PC-3 (cell line): ENCODE data around the gene CSF2RB. TPM values are rescaled to one million over a fixed set of nuclear protein-coding genes. Genes with fewer than 3 reads are reported as not detected.

Source experiments
- ATAC-seq: fragments of 200-7000 bp; cut with Tn5 transposase; 2 replicates; pipeline ENCODE4 v1.9.1; 2020; ENCODE audit warnings: mild to moderate bottlenecking, moderate library complexity
- BruUV-seq: library from RNA; stranded (reverse); fragments of 400-500 nt; replicated peaks from 2 replicates; lab custom pipeline; 2021; lab: Mats Ljungman, UMichigan
- CTCF ChIA-PET: fragments of 300-600 bp; sonication (Branson Sonifier 250); formaldehyde crosslinking; loops from one replicate; lab custom pipeline; 2022; ENCODE audit warnings: antibody characterized with exemption; lab: Charles Lee
- POLR2A ChIA-PET: fragments of 300-600 bp; sonication (Branson Sonifier 250); formaldehyde crosslinking; loops from one replicate; lab custom pipeline; 2022; ENCODE audit warnings: antibody characterized with exemption; ENCODE audit not compliant: unreplicated experiment; lab: Charles Lee
- DNase-seq: peaks from one replicate; pipeline ENCODE4 v3.0.0-alpha.2; 2015
- H2AFZ ChIP-seq: fragments of 300-600 bp; sonication (generic); 2 replicates; pipeline ENCODE4 v1.6.0; 2016; ENCODE audit warnings: antibody characterized with exemption, low read length
- H3F3A ChIP-seq: fragments of 300-600 bp; sonication (generic); one replicate; pipeline ENCODE4 v1.6.0; 2017; ENCODE audit warnings: antibody characterized with exemption, low read length, control low read depth, mild to moderate bottlenecking; ENCODE audit not compliant: unreplicated experiment
- H3K27ac ChIP-seq: fragments of 300-600 bp; sonication (generic); 2 replicates; pipeline ENCODE4 v1.5.1; 2016; ENCODE audit warnings: mild to moderate bottlenecking, low read length
- H3K27me3 ChIP-seq: fragments of 300-600 bp; sonication (generic); 2 replicates; pipeline ENCODE4 v1.6.1; 2016; ENCODE audit warnings: low read length, mixed read lengths
- H3K36me3 ChIP-seq: fragments of 300-600 bp; sonication (generic); 2 replicates; pipeline ENCODE4 v1.6.1; 2016; ENCODE audit warnings: low read depth, mixed run types, low read length, mixed read lengths
- H3K4me1 ChIP-seq: fragments of 300-600 bp; sonication (generic); 2 replicates; pipeline ENCODE4 v1.5.1; 2016; ENCODE audit warnings: low read length; ENCODE audit not compliant: insufficient read depth
- H3K4me2 ChIP-seq: fragments of 300-600 bp; sonication (generic); 2 replicates; pipeline ENCODE4 v1.6.0; 2016; ENCODE audit warnings: low read length
- H3K4me3 ChIP-seq: fragments of 300-600 bp; sonication (generic); 2 replicates; pipeline ENCODE4 v1.5.1; 2016; ENCODE audit warnings: mild to moderate bottlenecking, low read length, mixed read lengths
- H3K79me2 ChIP-seq: fragments of 300-600 bp; sonication (generic); 2 replicates; pipeline ENCODE4 v1.6.1; 2017; ENCODE audit warnings: low read length, mixed read lengths
- H3K9ac ChIP-seq: fragments of 300-600 bp; sonication (generic); 2 replicates; pipeline ENCODE4 v1.6.0; 2016; ENCODE audit warnings: mild to moderate bottlenecking, low read length
- H3K9me2 ChIP-seq: fragments of 300-600 bp; sonication (generic); replicated peaks from 2 replicates; pipeline ENCODE4 v1.6.1; 2016; ENCODE audit warnings: mixed run types, low read length, mixed read lengths
- H3K9me3 ChIP-seq: fragments of 300-600 bp; sonication (generic); 2 replicates; pipeline ENCODE4 v1.6.1; 2016; ENCODE audit warnings: low read length, mixed read lengths
- H4K20me1 ChIP-seq: fragments of 300-600 bp; sonication (generic); 2 replicates; pipeline ENCODE4 v1.6.1; 2016; ENCODE audit warnings: low read length, mixed read lengths
- CTCF ChIP-seq: fragments of 300-600 bp; sonication (generic); conservative IDR thresholded peaks from 2 replicates; pipeline ENCODE4 v1.5.1; 2017; ENCODE audit warnings: antibody characterized with exemption, low read depth, mild to moderate bottlenecking, low read length
- EZH2 ChIP-seq: fragments of 300-600 bp; sonication (generic); IDR thresholded peaks from one replicate; pipeline ENCODE4 v1.6.1; 2017; ENCODE audit warnings: antibody characterized with exemption, mild to moderate bottlenecking, low read length; ENCODE audit not compliant: unreplicated experiment
- EZH2phosphoT487 ChIP-seq: fragments of 300-600 bp; sonication (generic); IDR thresholded peaks from 2 replicates; pipeline ENCODE4 v1.6.1; 2018; ENCODE audit warnings: mild to moderate bottlenecking, antibody characterized with exemption, low read length, borderline replicate concordance
- intact Hi-C: fragments of 100-400 bp; cut with micrococcal nuclease; formaldehyde crosslinking; loops from 2 replicates; pipeline ENCODE4 v1.9.0; 2023
- total RNA-seq: library from RNA; depleted of rRNA; stranded (reverse); fragments of >200 nt; gene quantifications from 2 replicates; pipeline ENCODE4 v1.2.3, GENCODE V29; 2014

Gene CSF2RB
- total RNA-seq, 1 experiment from 2014 or later: not detected

- Histone ChIP-seq H3K4me1 (peaks cover 31% of the 10 kb centered on the region), H3F3A (no peaks in the 10 kb centered on the region), H2AFZ (no peak overlapping the region), H3K4me2 (peak overlapping the region; percentile 59; the same call in 1 of the 2 replicates), H3K9me3 (no peaks in the 10 kb centered on the region), H3K79me2 (no peaks in the 10 kb centered on the region), H3K4me3 (no peak overlapping the region), H3K27me3 (no peaks in the 10 kb centered on the region), H3K27ac (no peak overlapping the region), H4K20me1 (no peaks in the 10 kb centered on the region), H3K9ac (no peak overlapping the region), H3K36me3 (no peaks in the 10 kb centered on the region), H3K9me2 (no peaks in the 10 kb centered on the region)
- ATAC-seq (no peak), DNase-seq (no peak)
- ChIA-PET CTCF (no interaction called here), POLR2A (no interaction called here)
- TF ChIP-seq EZH2 (no peak), CTCF (no peak), EZH2phosphoT487 (no peak)
- intact Hi-C loops: no loop called here
- BruUV-seq: no TSS peak
These were observed 41.3 kb upstream of the CSF2RB start for GRCh38 chr22:36872084-36872483.

- DNase-seq (no peak), ATAC-seq (no peak)
- TF ChIP-seq EZH2: no peak
- no peak for TF ChIP-seq EZH2phosphoT487
- no peak for TF ChIP-seq CTCF
- Histone ChIP-seq H3K27me3 (no peaks in the 10 kb centered on the region), H3F3A (no peaks in the 10 kb centered on the region), H3K27ac (no peak overlapping the region), H3K4me3 (no peak overlapping the region), H4K20me1 (no peaks in the 10 kb centered on the region), H3K4me2 (no peak overlapping the region), H3K9me3 (no peaks in the 10 kb centered on the region), H3K79me2 (no peaks in the 10 kb centered on the region), H2AFZ (no peak overlapping the region), H3K36me3 (no peaks in the 10 kb centered on the region), H3K9ac (no peak overlapping the region), H3K9me2 (no peaks in the 10 kb centered on the region), H3K4me1 (peaks cover 31% of the 10 kb centered on the region)
- ChIA-PET POLR2A (no interaction called here), CTCF (no interaction called here)
- BruUV-seq: no TSS peak
- intact Hi-C loops: loop anchor here (1.0 kb wide), 1 partner anchor 105 kb away; no protein-coding TSS in a partner anchor
These were observed 40.4 kb upstream of the CSF2RB start for GRCh38 chr22:36872866-36873498.

- Histone ChIP-seq H3K4me1 (peaks cover 31% of the 10 kb centered on the region), H3K36me3 (no peaks in the 10 kb centered on the region), H4K20me1 (no peaks in the 10 kb centered on the region), H2AFZ (peak overlapping the region; percentile 18; the same call in 1 of the 2 replicates), H3K9me2 (no peaks in the 10 kb centered on the region), H3K27ac (0 out of 2 replicates have a peak overlapping the region, but pooled peaks have one; percentile 25), H3K9me3 (no peaks in the 10 kb centered on the region), H3K4me3 (no peak overlapping the region), H3K79me2 (no peaks in the 10 kb centered on the region), H3K27me3 (peaks cover 5% of the 10 kb centered on the region; the same call in 1 of the 2 replicates), H3F3A (no peaks in the 10 kb centered on the region), H3K4me2 (no peak overlapping the region), H3K9ac (no peak overlapping the region)
- CTCF ChIA-PET: no interaction called here
- POLR2A ChIA-PET: no interaction called here
- DNase-seq (peak; percentile 55), ATAC-seq (peak; percentile 61)
- intact Hi-C loops: loop anchor here (1.0 kb wide), 1 partner anchor 105 kb away; no protein-coding TSS in a partner anchor
- TF ChIP-seq CTCF (peak; percentile 53; the same call in 1 of the 2 replicates), EZH2phosphoT487 (no peak)
- BruUV-seq: no TSS peak
These were observed 39.7 kb upstream of the CSF2RB start for GRCh38 chr22:36873614-36874308.
